Peyer's patch (tissue), 4 donors: ENCODE measurements around the gene GARIN5A.

Experiments used
- CTCF ChIP-seq, 6 experiments: fragments of 450-650 bp in 4 of 6; fragments of 200-600 bp in 2 of 6; sonication (generic) in 1 of 6; IDR thresholded peaks; one replicate each; pipeline ENCODE4 v1.5.1; 2017 to 2019; ENCODE audit warnings: antibody characterized with exemption in 6 of 6, mild to moderate bottlenecking in 3 of 6, moderate library complexity in 1 of 6
- POLR2A ChIP-seq, 2 donors: fragments of 450-650 bp; IDR thresholded peaks; one replicate each; pipeline ENCODE4 v1.5.1; 2017; ENCODE audit warnings: antibody characterized with exemption in 2 of 2, mild to moderate bottlenecking in 2 of 2, moderate library complexity in 2 of 2

- TF ChIP-seq CTCF (IDR thresholded peaks at IDR 0.05): peak in 1 of 6 experiments; percentile 0
- TF ChIP-seq POLR2A (IDR thresholded peaks at IDR 0.05): peak in 1 of 2 donors; percentile 76
These were observed 34.6 kb upstream of the GARIN5A start, which contains the start of gene JOSD2 for GRCh38 chr19:50511069-50511822.
